ENCODE results near the gene ZNF428.

Gene ZNF428

DNA sequence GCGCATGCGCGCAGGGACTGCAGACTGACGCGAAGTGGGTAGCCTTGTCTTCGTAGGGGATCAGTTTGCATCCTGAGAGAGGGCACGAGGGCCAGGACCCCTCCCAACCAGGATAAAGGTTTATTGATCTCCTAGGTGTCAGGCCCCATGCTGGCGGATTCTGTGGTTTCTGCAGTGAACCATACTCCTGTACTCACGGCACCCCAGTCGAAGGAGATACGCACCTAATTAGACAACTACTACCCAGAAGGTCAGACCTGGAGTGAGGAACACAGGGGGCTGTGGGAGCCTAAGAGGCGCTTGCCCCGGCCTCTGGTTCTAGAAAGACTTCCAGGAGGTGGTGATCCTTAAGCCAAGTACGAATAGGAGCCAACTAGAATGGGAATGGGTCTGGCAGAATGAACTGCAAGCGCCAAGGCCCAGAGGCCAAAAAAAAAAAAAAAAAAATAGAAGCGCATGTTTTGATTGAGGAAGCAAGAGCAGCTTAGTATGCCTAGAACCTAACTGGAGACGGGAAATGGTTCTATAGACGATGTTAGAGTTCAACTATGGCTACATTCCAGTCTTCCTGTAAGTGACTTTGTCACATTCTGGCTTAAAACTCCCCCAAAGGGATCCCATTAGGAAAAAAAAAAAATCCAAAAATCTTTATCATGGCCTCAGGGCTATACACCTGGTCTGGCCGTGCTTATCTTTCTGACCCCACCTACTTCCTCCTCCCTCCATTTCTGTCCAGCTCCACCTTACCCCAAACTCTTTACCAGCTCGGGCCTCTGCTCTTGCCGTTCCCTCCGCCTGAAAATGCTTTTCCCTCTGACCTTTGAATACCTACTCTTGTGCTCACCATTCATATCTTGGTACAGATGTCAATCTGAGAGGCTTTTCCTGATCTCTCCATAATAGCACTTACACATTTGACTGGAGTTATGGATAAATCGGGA is 902 bp upstream of the ZNF428 start:
- no peaks in the 10 kb centered on the region for H3K27me3 ChIP-seq (replicated peaks)
- DNase-seq: no peak
- peak overlapping the region; percentile 79 for H3K4me3 ChIP-seq (ENCODE audit: low read depth, low read length)
- TF ChIP-seq, protein P1, sequence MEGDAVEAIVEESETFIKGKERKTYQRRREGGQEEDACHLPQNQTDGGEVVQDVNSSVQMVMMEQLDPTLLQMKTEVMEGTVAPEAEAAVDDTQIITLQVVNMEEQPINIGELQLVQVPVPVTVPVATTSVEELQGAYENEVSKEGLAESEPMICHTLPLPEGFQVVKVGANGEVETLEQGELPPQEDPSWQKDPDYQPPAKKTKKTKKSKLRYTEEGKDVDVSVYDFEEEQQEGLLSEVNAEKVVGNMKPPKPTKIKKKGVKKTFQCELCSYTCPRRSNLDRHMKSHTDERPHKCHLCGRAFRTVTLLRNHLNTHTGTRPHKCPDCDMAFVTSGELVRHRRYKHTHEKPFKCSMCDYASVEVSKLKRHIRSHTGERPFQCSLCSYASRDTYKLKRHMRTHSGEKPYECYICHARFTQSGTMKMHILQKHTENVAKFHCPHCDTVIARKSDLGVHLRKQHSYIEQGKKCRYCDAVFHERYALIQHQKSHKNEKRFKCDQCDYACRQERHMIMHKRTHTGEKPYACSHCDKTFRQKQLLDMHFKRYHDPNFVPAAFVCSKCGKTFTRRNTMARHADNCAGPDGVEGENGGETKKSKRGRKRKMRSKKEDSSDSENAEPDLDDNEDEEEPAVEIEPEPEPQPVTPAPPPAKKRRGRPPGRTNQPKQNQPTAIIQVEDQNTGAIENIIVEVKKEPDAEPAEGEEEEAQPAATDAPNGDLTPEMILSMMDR (IDR thresholded peaks at IDR 0.05; ENCODE audit: low read depth, low read length, missing control alignments): no peak
- H3K27ac ChIP-seq: peak overlapping the region; percentile 90
- in situ Hi-C loops (cut with HindIII; ENCODE audit: low pct_ligation_motif_present, low sequenced_read_pairs): no loop called here
- H3K36me3 ChIP-seq (replicated peaks): no peaks in the 10 kb centered on the region

DNA sequence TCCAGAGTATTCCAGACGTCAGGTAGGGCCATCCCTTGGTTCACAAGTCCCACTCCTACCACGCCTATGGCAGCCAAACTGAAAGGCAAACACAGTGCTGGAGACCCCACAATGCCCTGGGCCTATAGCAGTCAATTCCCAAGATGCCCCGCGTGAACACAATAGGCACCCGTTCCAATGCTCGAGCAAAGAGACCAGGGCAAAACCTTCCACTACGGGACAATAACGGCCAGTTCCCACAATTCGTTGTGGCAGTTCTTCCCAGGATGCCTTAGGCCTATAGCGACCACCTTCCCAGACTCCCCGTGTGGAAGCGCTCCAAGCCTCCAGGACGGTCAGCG is 538 bp downstream of the ZNF428 start:
- TF ChIP-seq, protein P1 (IDR thresholded peaks at IDR 0.05; ENCODE audit: low read depth, low read length, missing control alignments): no peak
- peak overlapping the region; percentile 90 for H3K27ac ChIP-seq
- H3K27me3 ChIP-seq (replicated peaks): no peaks in the 10 kb centered on the region
- peak overlapping the region; percentile 79 for H3K4me3 ChIP-seq (ENCODE audit: low read depth, low read length)
- DNase-seq: peak; percentile 36
- in situ Hi-C loops (cut with HindIII; ENCODE audit: low pct_ligation_motif_present, low sequenced_read_pairs): no loop called here
- no peaks in the 10 kb centered on the region for H3K36me3 ChIP-seq (replicated peaks)

DNA sequence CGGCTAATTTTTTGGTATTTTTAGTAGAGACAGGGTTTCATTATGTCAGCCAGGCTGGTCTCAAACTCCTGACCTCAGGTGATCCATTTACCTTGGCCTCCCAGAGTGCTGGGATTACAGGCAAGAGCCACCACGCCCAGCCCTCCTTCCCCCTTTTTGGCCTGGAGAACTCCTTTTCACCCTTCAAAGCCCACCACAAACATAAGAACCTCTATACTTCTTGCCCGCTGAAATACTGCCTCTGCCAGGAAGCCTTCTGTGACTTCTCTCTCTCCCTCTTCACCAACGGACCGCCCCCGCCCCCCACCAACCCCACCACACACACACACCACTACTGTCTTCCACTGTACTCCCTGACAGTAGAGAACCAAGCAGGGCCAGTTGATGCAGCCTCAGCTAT is 2.5 kb downstream of the ZNF428 start:
- no peak overlapping the region for H3K4me3 ChIP-seq (ENCODE audit: low read depth, low read length)
- no peaks in the 10 kb centered on the region for H3K36me3 ChIP-seq (replicated peaks)
- no peaks in the 10 kb centered on the region for H3K27me3 ChIP-seq (replicated peaks)
- DNase-seq: no peak
- H3K27ac ChIP-seq: no peak overlapping the region
- in situ Hi-C loops (cut with HindIII; ENCODE audit: low pct_ligation_motif_present, low sequenced_read_pairs): no loop called here
- TF ChIP-seq, protein P1 (IDR thresholded peaks at IDR 0.05; ENCODE audit: low read depth, low read length, missing control alignments): no peak

DNA sequence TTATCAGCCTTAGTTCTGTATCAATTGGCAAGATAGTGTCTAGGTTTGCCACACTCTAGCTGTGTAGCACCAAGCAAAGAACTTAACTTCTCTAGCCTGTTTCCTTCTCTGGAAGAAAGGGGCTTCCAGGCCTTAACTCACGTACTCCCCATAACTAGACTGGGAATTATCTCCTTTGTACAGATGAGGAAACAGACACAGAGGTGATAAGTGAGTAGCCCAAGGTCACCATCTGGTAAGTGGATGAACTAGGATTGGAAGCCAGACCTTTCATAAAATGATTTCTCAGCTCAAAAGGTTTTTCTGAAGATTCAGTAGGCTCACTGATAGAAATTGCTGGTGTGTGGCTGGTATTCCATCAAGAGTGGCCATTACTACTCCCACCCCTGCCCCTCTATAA is 3.1 kb downstream of the ZNF428 start:
- no peak overlapping the region for H3K4me3 ChIP-seq (ENCODE audit: low read depth, low read length)
- TF ChIP-seq, protein P1 (IDR thresholded peaks at IDR 0.05; ENCODE audit: low read depth, low read length, missing control alignments): no peak
- no peaks in the 10 kb centered on the region for H3K27me3 ChIP-seq (replicated peaks)
- H3K36me3 ChIP-seq (replicated peaks): no peaks in the 10 kb centered on the region
- in situ Hi-C loops (cut with HindIII; ENCODE audit: low pct_ligation_motif_present, low sequenced_read_pairs): no loop called here
- no peak for DNase-seq
- H3K27ac ChIP-seq: no peak overlapping the region

DNA sequence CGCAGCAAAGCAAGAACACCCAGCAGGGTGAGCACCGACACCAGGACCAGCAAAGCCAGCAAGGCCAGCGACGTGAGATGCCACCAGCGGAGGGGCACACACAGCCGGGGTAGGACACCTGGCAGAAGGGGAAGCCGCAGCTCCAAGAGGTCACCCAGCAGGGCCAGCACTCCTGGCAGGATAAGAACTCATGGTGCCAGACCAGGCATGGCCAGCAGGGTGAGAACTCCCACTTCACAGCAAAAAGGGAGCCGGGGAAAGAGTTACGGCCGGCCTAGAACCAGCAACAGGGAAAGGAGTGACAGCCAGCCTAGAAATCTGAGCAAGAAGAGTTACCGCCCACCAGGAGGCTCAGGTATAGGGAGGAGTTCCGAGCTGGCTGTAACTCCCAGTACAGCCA is 7.1 kb downstream of the ZNF428 start:
- peaks cover 8% of the 10 kb centered on the region for H3K36me3 ChIP-seq (replicated peaks)
- in situ Hi-C loops (cut with HindIII; ENCODE audit: low pct_ligation_motif_present, low sequenced_read_pairs): no loop called here
- no peaks in the 10 kb centered on the region for H3K27me3 ChIP-seq (replicated peaks)
- no peak for DNase-seq
- no peak overlapping the region for H3K4me3 ChIP-seq (ENCODE audit: low read depth, low read length)
- no peak overlapping the region for H3K27ac ChIP-seq
- TF ChIP-seq, protein P1 (IDR thresholded peaks at IDR 0.05; ENCODE audit: low read depth, low read length, missing control alignments): peak; percentile 12
